ENCODE results near the gene CELSR1.
"Not testable (repeated sequence)": the region's sequence is repeated elsewhere in the genome, so short reads cannot be mapped to it uniquely, and the experiment has no call there.

Gene CELSR1

GRCh38 chr22:46534901-46535630 lies 2.4 kb downstream of the CELSR1 start:
- DNase-seq (ENCODE audit: low read depth in 2 of 2), result no peak

GRCh38 chr22:46534177-46534776 lies 3.1 kb downstream of the CELSR1 start:
- DNase-seq (ENCODE audit: low read depth in 2 of 2), result no peak

- no peak for DNase-seq (ENCODE audit: low read depth in 2 of 2)
These were observed 4.2 kb downstream of the CELSR1 start for GRCh38 chr22:46533070-46533833.

- no peak for DNase-seq (ENCODE audit: low read depth in 2 of 2)
These were observed 5.0 kb downstream of the CELSR1 start for GRCh38 chr22:46532416-46532815.

GRCh38 chr22:46531581-46532175 lies 5.7 kb downstream of the CELSR1 start:
- DNase-seq (ENCODE audit: low read depth in 2 of 2), result no peak

GRCh38 chr22:46528121-46528610 lies 9.3 kb downstream of the CELSR1 start:
- DNase-seq (ENCODE audit: low read depth in 2 of 2), result no peak

GRCh38 chr22:46526244-46526839 lies 11.1 kb downstream of the CELSR1 start:
- no peak for DNase-seq (ENCODE audit: low read depth in 2 of 2)

- no peak for DNase-seq (ENCODE audit: low read depth in 2 of 2)
These were observed 11.8 kb downstream of the CELSR1 start for GRCh38 chr22:46525389-46526243.

GRCh38 chr22:46524203-46524740 lies 13.1 kb downstream of the CELSR1 start:
- no peak for DNase-seq (ENCODE audit: low read depth in 2 of 2)

- no peak for DNase-seq (ENCODE audit: low read depth in 2 of 2)
These were observed 14.6 kb downstream of the CELSR1 start for GRCh38 chr22:46522797-46523196.

GRCh38 chr22:46521994-46522393 lies 15.4 kb downstream of the CELSR1 start:
- DNase-seq (ENCODE audit: low read depth in 2 of 2), result no peak

GRCh38 chr22:46520880-46521279 lies 16.5 kb downstream of the CELSR1 start:
- no peak for DNase-seq (ENCODE audit: low read depth in 2 of 2)

GRCh38 chr22:46519377-46519776 lies 18.0 kb downstream of the CELSR1 start:
- DNase-seq (ENCODE audit: low read depth in 2 of 2), result no peak

GRCh38 chr22:46518542-46519325 lies 18.7 kb downstream of the CELSR1 start:
- DNase-seq (ENCODE audit: low read depth in 2 of 2), result no peak

GRCh38 chr22:46518038-46518437 lies 19.4 kb downstream of the CELSR1 start:
- DNase-seq (ENCODE audit: low read depth in 2 of 2), result no peak

GRCh38 chr22:46517255-46517761 lies 20.1 kb downstream of the CELSR1 start:
- no peak for DNase-seq (ENCODE audit: low read depth in 2 of 2)

GRCh38 chr22:46516638-46517037 lies 20.8 kb downstream of the CELSR1 start:
- DNase-seq (ENCODE audit: low read depth in 2 of 2), result no peak

- not testable (repeated sequence) for DNase-seq (ENCODE audit: low read depth in 2 of 2)
These were observed 21.3 kb downstream of the CELSR1 start for GRCh38 chr22:46516112-46516487.
